ENCODE results near the gene CDH4.

The CDH4 gene

GRCh38 chr20:61257611-61258010 lies 5.5 kb downstream of the CDH4 start:
- H3K27ac ChIP-seq (ENCODE audit: extremely low read depth, low read depth, low read length): no peak overlapping the region
- ChIA-PET POLR2A (no interaction called here), CTCF (no interaction called here)
- peaks cover 0 to 34% of the 10 kb centered on the region in 2 experiments; a peak in 1 of 3 replicates for H3K36me3 ChIP-seq (ENCODE audit: control insufficient read depth in 2 of 2, insufficient read depth in 1 of 2, low read length in 2 of 2)
- no peaks in the 10 kb centered on the region for H3K4me1 ChIP-seq (ENCODE audit: control insufficient read depth, insufficient read depth, low read length)
- no peaks in the 10 kb centered on the region for H3K9me3 ChIP-seq (ENCODE audit: control insufficient read depth, insufficient read depth, low read depth, low read length)
- TF ChIP-seq FEZF1 (tag by site-specific recombination; IDR thresholded peaks at IDR 0.05): no peak
- TF ChIP-seq, protein P1, sequence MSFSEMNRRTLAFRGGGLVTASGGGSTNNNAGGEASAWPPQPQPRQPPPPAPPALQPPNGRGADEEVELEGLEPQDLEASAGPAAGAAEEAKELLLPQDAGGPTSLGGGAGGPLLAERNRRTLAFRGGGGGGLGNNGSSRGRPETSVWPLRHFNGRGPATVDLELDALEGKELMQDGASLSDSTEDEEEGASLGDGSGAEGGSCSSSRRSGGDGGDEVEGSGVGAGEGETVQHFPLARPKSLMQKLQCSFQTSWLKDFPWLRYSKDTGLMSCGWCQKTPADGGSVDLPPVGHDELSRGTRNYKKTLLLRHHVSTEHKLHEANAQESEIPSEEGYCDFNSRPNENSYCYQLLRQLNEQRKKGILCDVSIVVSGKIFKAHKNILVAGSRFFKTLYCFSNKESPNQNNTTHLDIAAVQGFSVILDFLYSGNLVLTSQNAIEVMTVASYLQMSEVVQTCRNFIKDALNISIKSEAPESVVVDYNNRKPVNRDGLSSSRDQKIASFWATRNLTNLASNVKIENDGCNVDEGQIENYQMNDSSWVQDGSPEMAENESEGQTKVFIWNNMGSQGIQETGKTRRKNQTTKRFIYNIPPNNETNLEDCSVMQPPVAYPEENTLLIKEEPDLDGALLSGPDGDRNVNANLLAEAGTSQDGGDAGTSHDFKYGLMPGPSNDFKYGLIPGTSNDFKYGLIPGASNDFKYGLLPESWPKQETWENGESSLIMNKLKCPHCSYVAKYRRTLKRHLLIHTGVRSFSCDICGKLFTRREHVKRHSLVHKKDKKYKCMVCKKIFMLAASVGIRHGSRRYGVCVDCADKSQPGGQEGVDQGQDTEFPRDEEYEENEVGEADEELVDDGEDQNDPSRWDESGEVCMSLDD (tag by site-specific recombination; IDR thresholded peaks at IDR 0.05): no peak
- no peak for TF ChIP-seq ELK4 (IDR thresholded peaks at IDR 0.05; ENCODE audit: borderline replicate concordance, low read depth, low read length)
- TF ChIP-seq ZBTB6 (tag by site-specific recombination; IDR thresholded peaks at IDR 0.05): no peak
- TF ChIP-seq ZNF76 (tag by site-specific recombination; IDR thresholded peaks at IDR 0.05; ENCODE audit: borderline replicate concordance, low read depth): no peak
- no peak for TF ChIP-seq ZSCAN18 (tag by site-specific recombination; IDR thresholded peaks at IDR 0.05)
- TF ChIP-seq TCF7L2 (IDR thresholded peaks at IDR 0.05; ENCODE audit: borderline replicate concordance, low read depth, low read length): no peak
- no peak for TF ChIP-seq ZNF214 (tag by site-specific recombination; IDR thresholded peaks at IDR 0.05; ENCODE audit: borderline replicate concordance)
- no peak for TF ChIP-seq ZNF146 (tag by site-specific recombination; IDR thresholded peaks at IDR 0.05)
- H3K4me3 ChIP-seq (ENCODE audit: low read depth, low read length): no peak overlapping the region

- ChIA-PET CTCF (no interaction called here), POLR2A (no interaction called here)
- Histone ChIP-seq H3K27ac (ENCODE audit: extremely low read depth, low read depth, low read length) (no peak overlapping the region), H3K36me3 (ENCODE audit: control insufficient read depth in 2 of 2, insufficient read depth in 1 of 2, low read length in 2 of 2) (peaks cover 0 to 34% of the 10 kb centered on the region in 2 experiments; a peak in 1 of 3 replicates), H3K4me1 (ENCODE audit: control insufficient read depth, insufficient read depth, low read length) (no peaks in the 10 kb centered on the region), H3K4me3 (ENCODE audit: low read depth, low read length) (no peak overlapping the region), H3K9me3 (ENCODE audit: control insufficient read depth, insufficient read depth, low read depth, low read length) (no peaks in the 10 kb centered on the region)
- TF ChIP-seq ZNF280D (tag by site-specific recombination; IDR thresholded peaks at IDR 0.05) (0 out of 2 replicates have a peak, but pooled peaks have one; percentile 28), ZBTB26 (tag by site-specific recombination; optimal IDR thresholded peaks at IDR 0.05) (no peak)
Measured at GRCh38 chr20:61259741-61260140, 7.7 kb downstream of the CDH4 start.
